ENCODE data around the gene ZNF630.
"Not testable (repeated sequence)": the region's sequence is repeated elsewhere in the genome, so short reads cannot be mapped to it uniquely, and the experiment has no call there.

Gene ZNF630

GRCh38 chrX:48022738-48023137, 48.7 kb downstream of the ZNF630 start:
- H3K9me2 ChIP-seq (replicated peaks; ENCODE audit: low read depth, low read length) = no peaks in the 10 kb centered on the region
- H3F3A ChIP-seq (ENCODE audit: low read depth) = no peaks in the 10 kb centered on the region
- H3K79me2 ChIP-seq (ENCODE audit: insufficient read depth, low read length) = no peaks in the 10 kb centered on the region
- no peaks in the 10 kb centered on the region for H3K9me3 ChIP-seq (ENCODE audit: insufficient read depth, low read depth, low read length)
- H3K4me1 ChIP-seq (ENCODE audit: insufficient read depth, low read length, poor library complexity, severe bottlenecking) = peaks cover 2% of the 10 kb centered on the region
- no peak overlapping the region for H2AFZ ChIP-seq (ENCODE audit: low read length)
- no peaks in the 10 kb centered on the region for H4K20me1 ChIP-seq (ENCODE audit: insufficient read depth, low read length, poor library complexity, severe bottlenecking)
- H3K27me3 ChIP-seq (ENCODE audit: insufficient read depth, low read length, poor library complexity, severe bottlenecking) = no peaks in the 10 kb centered on the region
- H3K36me3 ChIP-seq (ENCODE audit: insufficient read depth, low read length) = no peaks in the 10 kb centered on the region
- H3K4me2 ChIP-seq (ENCODE audit: low read depth, low read length, poor library complexity, severe bottlenecking) = no peak overlapping the region
- H3K4me3 ChIP-seq (ENCODE audit: low read length, poor library complexity, severe bottlenecking) = no peak overlapping the region
- no peak overlapping the region for H3K9ac ChIP-seq (ENCODE audit: low read depth, low read length, poor library complexity, severe bottlenecking)
- TF ChIP-seq CTCF (conservative IDR thresholded peaks at IDR 0.05; ENCODE audit: low read length) (no peak), EZH2phosphoT487 (IDR thresholded peaks at IDR 0.05; ENCODE audit: borderline replicate concordance) (no peak)

- peak overlapping the region; percentile 83 for H3K4me2 ChIP-seq (ENCODE audit: low read depth, low read length, poor library complexity, severe bottlenecking)
- peak overlapping the region; percentile 83 for H3K4me3 ChIP-seq (ENCODE audit: low read length, poor library complexity, severe bottlenecking)
- no peaks in the 10 kb centered on the region for H4K20me1 ChIP-seq (ENCODE audit: insufficient read depth, low read length, poor library complexity, severe bottlenecking)
- no peaks in the 10 kb centered on the region for H3F3A ChIP-seq (ENCODE audit: low read depth)
- H2AFZ ChIP-seq (ENCODE audit: low read length) = no peak overlapping the region
- TF ChIP-seq EZH2phosphoT487 (IDR thresholded peaks at IDR 0.05; ENCODE audit: borderline replicate concordance) = no peak
- TF ChIP-seq CTCF (conservative IDR thresholded peaks at IDR 0.05; ENCODE audit: low read length) = no peak
- no peaks in the 10 kb centered on the region for H3K9me2 ChIP-seq (replicated peaks; ENCODE audit: low read depth, low read length)
- peak overlapping the region; percentile 77 for H3K9ac ChIP-seq (ENCODE audit: low read depth, low read length, poor library complexity, severe bottlenecking)
- H3K36me3 ChIP-seq (ENCODE audit: insufficient read depth, low read length) = no peaks in the 10 kb centered on the region
- no peaks in the 10 kb centered on the region for H3K79me2 ChIP-seq (ENCODE audit: insufficient read depth, low read length)
- H3K27me3 ChIP-seq (ENCODE audit: insufficient read depth, low read length, poor library complexity, severe bottlenecking) = no peaks in the 10 kb centered on the region
- H3K4me1 ChIP-seq (ENCODE audit: insufficient read depth, low read length, poor library complexity, severe bottlenecking) = peaks cover 2% of the 10 kb centered on the region
- no peaks in the 10 kb centered on the region for H3K9me3 ChIP-seq (ENCODE audit: insufficient read depth, low read depth, low read length)
Measured at GRCh38 chrX:48022100-48022499, 49.3 kb downstream of the ZNF630 start.

GRCh38 chrX:48021026-48021900, 50.2 kb downstream of the ZNF630 start:
- Histone ChIP-seq H3K4me2 (ENCODE audit: low read depth, low read length, poor library complexity, severe bottlenecking) (peak overlapping the region; percentile 83), H3K9me3 (ENCODE audit: insufficient read depth, low read depth, low read length) (no peaks in the 10 kb centered on the region), H4K20me1 (ENCODE audit: insufficient read depth, low read length, poor library complexity, severe bottlenecking) (no peaks in the 10 kb centered on the region), H3K36me3 (ENCODE audit: insufficient read depth, low read length) (no peaks in the 10 kb centered on the region), H3F3A (ENCODE audit: low read depth) (no peaks in the 10 kb centered on the region), H3K27me3 (ENCODE audit: insufficient read depth, low read length, poor library complexity, severe bottlenecking) (no peaks in the 10 kb centered on the region), H3K9me2 (replicated peaks; ENCODE audit: low read depth, low read length) (no peaks in the 10 kb centered on the region), H2AFZ (ENCODE audit: low read length) (peak overlapping the region; percentile 96), H3K4me3 (ENCODE audit: low read length, poor library complexity, severe bottlenecking) (peak overlapping the region; percentile 83), H3K4me1 (ENCODE audit: insufficient read depth, low read length, poor library complexity, severe bottlenecking) (peaks cover 2% of the 10 kb centered on the region), H3K79me2 (ENCODE audit: insufficient read depth, low read length) (no peaks in the 10 kb centered on the region), H3K9ac (ENCODE audit: low read depth, low read length, poor library complexity, severe bottlenecking) (peak overlapping the region; percentile 77)
- TF ChIP-seq EZH2phosphoT487 (IDR thresholded peaks at IDR 0.05; ENCODE audit: borderline replicate concordance) (no peak), CTCF (conservative IDR thresholded peaks at IDR 0.05; ENCODE audit: low read length) (no peak)

GRCh38 chrX:48020472-48020871, 51.0 kb downstream of the ZNF630 start:
- H3K4me2 ChIP-seq (ENCODE audit: low read depth, low read length, poor library complexity, severe bottlenecking) = peak overlapping the region; percentile 83
- H3K27me3 ChIP-seq (ENCODE audit: insufficient read depth, low read length, poor library complexity, severe bottlenecking); H3K79me2 ChIP-seq (ENCODE audit: insufficient read depth, low read length); H3K9me3 ChIP-seq (ENCODE audit: insufficient read depth, low read depth, low read length); H4K20me1 ChIP-seq (ENCODE audit: insufficient read depth, low read length, poor library complexity, severe bottlenecking); H3F3A ChIP-seq (ENCODE audit: low read depth); H3K4me1 ChIP-seq (ENCODE audit: insufficient read depth, low read length, poor library complexity, severe bottlenecking); H3K9me2 ChIP-seq (replicated peaks; ENCODE audit: low read depth, low read length); H3K36me3 ChIP-seq (ENCODE audit: insufficient read depth, low read length): not testable (repeated sequence)
- H3K4me3 ChIP-seq (ENCODE audit: low read length, poor library complexity, severe bottlenecking) = peak overlapping the region; percentile 83
- H2AFZ ChIP-seq (ENCODE audit: low read length) = peak overlapping the region; percentile 96
- H3K9ac ChIP-seq (ENCODE audit: low read depth, low read length, poor library complexity, severe bottlenecking) = peak overlapping the region; percentile 77

- not testable (repeated sequence) for H3K9me2 ChIP-seq (replicated peaks; ENCODE audit: low read depth, low read length); H3K27me3 ChIP-seq (ENCODE audit: insufficient read depth, low read length, poor library complexity, severe bottlenecking); H3K4me3 ChIP-seq (ENCODE audit: low read length, poor library complexity, severe bottlenecking); H3F3A ChIP-seq (ENCODE audit: low read depth); H2AFZ ChIP-seq (ENCODE audit: low read length); H3K4me1 ChIP-seq (ENCODE audit: insufficient read depth, low read length, poor library complexity, severe bottlenecking); H3K79me2 ChIP-seq (ENCODE audit: insufficient read depth, low read length); H3K9ac ChIP-seq (ENCODE audit: low read depth, low read length, poor library complexity, severe bottlenecking); H3K9me3 ChIP-seq (ENCODE audit: insufficient read depth, low read depth, low read length); H3K4me2 ChIP-seq (ENCODE audit: low read depth, low read length, poor library complexity, severe bottlenecking); H3K36me3 ChIP-seq (ENCODE audit: insufficient read depth, low read length); H4K20me1 ChIP-seq (ENCODE audit: insufficient read depth, low read length, poor library complexity, severe bottlenecking)
Measured at GRCh38 chrX:48019892-48020291, 51.5 kb downstream of the ZNF630 start.

All from Loucy (cell line).